Psoas muscle (tissue), 8 donors: ENCODE data around the gene NLN. TPM values are rescaled to one million over a fixed set of nuclear protein-coding genes. Genes with fewer than 3 reads are reported as not detected.

Experiments
- ATAC-seq, 4 donors: fragments of 200-7000 bp; cut with Tn5 transposase; one replicate each; pipeline ENCODE4 v1.9.1; 2020; ENCODE audit warnings: moderate library complexity in 3 of 4, mild to moderate bottlenecking in 2 of 4
- DNase-seq, 2 donors: peaks; one replicate each; pipeline ENCODE4 v3.0.0-alpha.2; 2020
- H3K27ac ChIP-seq: fragments of 200-600 bp; one replicate; pipeline ENCODE4 v1.8.0; 2022
- H3K27me3 ChIP-seq, 3 donors: fragments of 200-600 bp in 1 of 3; one replicate each; pipeline versions ENCODE4 v1.6.1 to v1.8.0; 2013 to 2022; ENCODE audit warnings: low read length in 2 of 3, mild to moderate bottlenecking in 2 of 3, moderate library complexity in 1 of 3; ENCODE audit not compliant: insufficient read depth in 3 of 3
- H3K36me3 ChIP-seq, 2 donors: fragments of 200-600 bp in 1 of 2; one replicate each; pipeline versions ENCODE4 v1.6.1 to v1.8.0; 2013 to 2022; ENCODE audit warnings: low read depth in 1 of 2, mild to moderate bottlenecking in 1 of 2, moderate library complexity in 1 of 2; ENCODE audit not compliant: insufficient read depth in 1 of 2
- H3K4me1 ChIP-seq: fragments of 200-600 bp; one replicate; pipeline ENCODE4 v1.8.0; 2022
- H3K4me3 ChIP-seq: fragments of 200-600 bp; one replicate; pipeline ENCODE4 v1.8.0; 2022; ENCODE audit warnings: mild to moderate bottlenecking
- H3K9me3 ChIP-seq: fragments of 200-600 bp; one replicate; pipeline ENCODE4 v1.8.0; 2022
- WGBS, 3 donors: extraction: QIAGEN DNeasy Blood & Tissue Kit; methylation state at CpG; one replicate each; pipeline versions ENCODE4 v1.1.6 to v1.1.7; 2013; 5-methylcytosine and 5-hydroxymethylcytosine counted together
- intact Hi-C, 2 donors: fragments of 100-400 bp; cut with DNase I; formaldehyde crosslinking; loops; one replicate each; pipeline versions ENCODE4 v1.11.0 to v1.14.2; 2022
- polyA plus RNA-seq, 3 donors: library from polyadenylated mRNA; stranded (reverse); fragments of 200-250 nt; gene quantifications; one replicate each; pipeline ENCODE4 v1.2.3, GENCODE V29; 2013
- total RNA-seq, 4 donors: library from RNA; stranded (reverse); fragmentation: NEBNext Ultra II Directional in 2 of 4; extraction: Animal tissue kit (Norgen Biotek cat#: 25700) in 2 of 4; gene quantifications; one replicate each; pipeline versions ENCODE4 v1.2.1 to v1.2.4, GENCODE V29; 2021 to 2023
- TF ChIP-seq, protein P1 (sequence below): fragments of 200-600 bp; IDR thresholded peaks from one replicate; pipeline ENCODE4 v1.8.0; 2022; ENCODE audit warnings: antibody characterized with exemption
- donor health status: healthy with polysubstance abuse.
- donor health status: DM: no; HTN: no; CAD: no; lungs with moderate emphysema.
- donor health status: Bipolar disorder and iron deficiency.
- donor health status: healthy.
- donor health status: DM: yes; HTN: yes; CAD: no.
- donor health status: DM: no; HTN: no; CAD: no.
- donor health status: DM: no; HTN: no; CAD: no.
- donor health status: DM: yes; HTN: yes; CAD: no.

Gene NLN
- total and polyA plus RNA-seq, 7 donors: 9.8 to 69.9 (median 31.4) TPM

DNA sequence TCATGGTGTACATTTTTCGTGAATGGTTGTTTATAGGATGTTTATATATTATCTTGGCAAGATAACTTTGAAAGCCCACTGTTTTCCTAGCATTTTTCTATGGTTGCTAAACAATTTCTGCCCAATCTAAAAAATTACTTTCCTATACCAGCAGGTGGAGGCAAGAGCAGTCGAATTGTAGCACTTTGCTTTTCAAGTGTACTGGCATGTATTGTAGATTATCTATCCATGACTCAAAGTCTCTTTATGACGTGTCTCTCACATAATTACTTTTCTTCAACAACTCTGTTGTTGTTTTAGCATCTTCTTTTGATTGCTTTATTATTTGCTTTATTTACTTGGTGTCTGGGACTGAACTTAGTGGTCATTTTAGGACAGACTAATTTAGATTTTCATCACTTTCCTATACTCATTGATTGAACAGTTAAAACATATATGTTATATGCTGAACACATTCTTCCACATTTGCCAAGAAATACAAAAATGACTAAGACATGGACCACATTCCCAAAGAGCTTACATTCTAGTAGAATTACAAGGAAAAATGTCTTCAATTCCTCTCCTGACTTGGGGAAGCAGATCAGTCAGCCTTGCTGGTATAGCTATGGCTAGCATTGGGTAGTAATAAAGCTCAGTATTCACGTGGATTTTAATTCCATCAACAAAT, 20.7 kb downstream of the NLN start:
- TF ChIP-seq, protein P1, sequence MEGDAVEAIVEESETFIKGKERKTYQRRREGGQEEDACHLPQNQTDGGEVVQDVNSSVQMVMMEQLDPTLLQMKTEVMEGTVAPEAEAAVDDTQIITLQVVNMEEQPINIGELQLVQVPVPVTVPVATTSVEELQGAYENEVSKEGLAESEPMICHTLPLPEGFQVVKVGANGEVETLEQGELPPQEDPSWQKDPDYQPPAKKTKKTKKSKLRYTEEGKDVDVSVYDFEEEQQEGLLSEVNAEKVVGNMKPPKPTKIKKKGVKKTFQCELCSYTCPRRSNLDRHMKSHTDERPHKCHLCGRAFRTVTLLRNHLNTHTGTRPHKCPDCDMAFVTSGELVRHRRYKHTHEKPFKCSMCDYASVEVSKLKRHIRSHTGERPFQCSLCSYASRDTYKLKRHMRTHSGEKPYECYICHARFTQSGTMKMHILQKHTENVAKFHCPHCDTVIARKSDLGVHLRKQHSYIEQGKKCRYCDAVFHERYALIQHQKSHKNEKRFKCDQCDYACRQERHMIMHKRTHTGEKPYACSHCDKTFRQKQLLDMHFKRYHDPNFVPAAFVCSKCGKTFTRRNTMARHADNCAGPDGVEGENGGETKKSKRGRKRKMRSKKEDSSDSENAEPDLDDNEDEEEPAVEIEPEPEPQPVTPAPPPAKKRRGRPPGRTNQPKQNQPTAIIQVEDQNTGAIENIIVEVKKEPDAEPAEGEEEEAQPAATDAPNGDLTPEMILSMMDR: peak; percentile 52
- Histone ChIP-seq H3K27me3 (no peaks in the 10 kb centered on the region), H3K36me3 (no peaks in the 10 kb centered on the region), H3K4me3 (no peak overlapping the region), H3K27ac (no peak overlapping the region), H3K4me1 (no peaks in the 10 kb centered on the region), H3K9me3 (no peaks in the 10 kb centered on the region)
- intact Hi-C loops: no loop called here
- DNase-seq (no peak), ATAC-seq (peak in 2 of 4 donors; percentile 53 to 72)
- WGBS, 3 donors: 48 to 51% (median 48%) methylated on average over 4 of the region's 4 CpGs

DNA sequence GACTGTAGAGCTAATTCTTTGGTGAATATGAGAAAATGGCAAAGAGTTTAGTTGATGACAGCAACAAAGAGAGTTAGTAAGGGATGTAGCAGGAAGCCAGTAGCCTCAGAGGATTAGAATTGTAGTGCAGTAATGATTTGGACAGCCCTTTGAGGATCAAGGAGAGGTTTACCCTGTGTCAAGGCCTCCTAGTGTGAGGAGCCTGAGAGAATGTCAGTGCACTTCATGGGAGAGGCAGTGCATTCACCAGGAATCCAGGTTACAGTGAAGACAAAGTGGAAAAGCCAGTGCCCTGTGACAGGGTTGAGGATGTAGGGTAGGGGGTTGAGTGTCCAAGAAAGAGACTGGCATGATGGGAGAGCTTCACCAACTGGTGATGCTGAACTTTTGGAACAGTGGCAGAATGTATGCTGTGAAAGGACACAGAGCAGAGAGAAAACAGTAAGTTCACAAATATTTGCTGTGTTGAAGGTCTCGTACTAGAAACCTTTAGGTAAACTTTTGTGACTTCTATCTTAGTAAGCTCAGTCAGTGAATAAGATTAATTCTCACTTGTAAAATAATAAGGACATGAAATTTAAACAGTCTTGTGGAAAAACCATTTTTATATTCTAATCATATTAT, 27.3 kb downstream of the NLN start:
- Histone ChIP-seq H3K27ac (no peak overlapping the region), H3K9me3 (no peaks in the 10 kb centered on the region), H3K27me3 (no peaks in the 10 kb centered on the region), H3K36me3 (no peaks in the 10 kb centered on the region), H3K4me1 (no peaks in the 10 kb centered on the region), H3K4me3 (no peak overlapping the region)
- DNase-seq: no peak
- TF ChIP-seq, protein P1: no peak
- WGBS, 3 donors: 94 to 97% (median 96%) methylated on average over 1 of the region's 1 CpG
- no peak for ATAC-seq
- intact Hi-C loops: no loop called here

DNA sequence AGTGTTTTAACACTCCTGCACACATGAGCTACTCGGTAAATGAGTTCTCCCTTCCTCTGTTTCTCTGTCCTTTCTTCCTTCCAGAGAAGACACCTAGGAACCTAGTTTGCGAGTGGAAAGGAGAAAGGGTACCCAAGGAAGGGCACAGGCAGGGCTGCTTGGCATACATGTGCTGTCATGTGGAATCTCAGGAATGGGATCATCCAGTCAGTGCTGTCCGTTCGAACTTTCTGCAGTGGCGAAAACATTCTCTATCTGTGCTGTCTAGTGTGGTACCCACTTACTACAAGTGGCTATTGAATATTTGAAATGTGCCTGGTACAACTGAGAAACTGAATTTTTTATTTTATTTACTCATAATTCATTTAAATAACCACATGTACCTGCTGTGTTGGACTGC, 28.0 kb downstream of the NLN start:
- TF ChIP-seq, protein P1: no peak
- Histone ChIP-seq H3K27me3 (no peaks in the 10 kb centered on the region), H3K4me3 (no peak overlapping the region), H3K4me1 (no peaks in the 10 kb centered on the region), H3K9me3 (no peaks in the 10 kb centered on the region), H3K27ac (no peak overlapping the region), H3K36me3 (no peaks in the 10 kb centered on the region)
- 50 to 71% (median 55%) methylated on average over 5 of the region's 5 CpGs for WGBS, 3 donors
- intact Hi-C loops: no loop called here
- no peak for DNase-seq
- no peak for ATAC-seq

DNA sequence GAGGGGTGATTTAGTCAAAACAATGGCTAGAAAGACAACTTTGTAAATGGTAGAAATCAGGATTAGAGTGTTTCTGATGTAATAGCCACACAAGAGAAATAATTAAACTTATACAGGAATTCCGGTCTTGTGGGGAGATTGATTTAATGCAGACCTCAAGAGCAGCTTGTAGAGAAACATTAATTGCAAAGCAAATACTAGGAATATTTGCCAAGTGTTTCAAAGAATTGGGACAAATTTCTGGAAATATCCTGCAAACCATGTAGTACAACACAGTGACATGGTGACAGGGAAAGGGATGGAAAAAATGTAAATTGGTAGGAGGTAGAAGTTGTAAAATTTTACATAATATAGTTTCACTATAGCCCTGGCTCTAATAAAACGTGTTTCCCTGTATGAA, 28.9 kb downstream of the NLN start:
- no peaks in the 10 kb centered on the region for H3K27me3 ChIP-seq
- TF ChIP-seq, protein P1: no peak
- H3K9me3 ChIP-seq: no peaks in the 10 kb centered on the region
- H3K4me3 ChIP-seq: no peak overlapping the region
- WGBS, 3 donors: 83 to 95% (median 89%) methylated on average over 2 of the region's 2 CpGs
- intact Hi-C loops: no loop called here
- no peaks in the 10 kb centered on the region for H3K4me1 ChIP-seq
- no peak overlapping the region for H3K27ac ChIP-seq
- DNase-seq (no peak), ATAC-seq (no peak)
- H3K36me3 ChIP-seq: no peaks in the 10 kb centered on the region
